ENCODE measurements around the gene TMED8.

DNA sequence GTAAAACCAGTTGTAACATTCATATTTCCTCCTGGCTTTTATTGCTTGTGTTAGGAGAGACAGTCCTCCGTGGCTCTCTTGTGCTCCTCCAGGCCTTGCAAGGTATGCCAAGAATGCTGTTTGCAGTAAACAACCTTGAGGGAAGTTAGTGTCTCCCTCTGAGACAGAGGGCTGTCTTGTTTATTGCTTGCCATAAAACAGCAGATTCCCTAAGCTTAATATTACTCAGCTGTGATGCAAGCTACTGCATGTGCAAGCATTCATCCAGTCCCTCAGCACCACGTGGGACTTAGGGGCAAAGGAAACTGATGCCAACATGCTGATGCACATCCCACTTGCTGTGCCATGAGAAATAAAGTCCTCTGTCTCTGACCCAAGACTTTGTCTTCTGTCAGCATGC is 62.9 kb downstream of the TMED8 start:
- TF ChIP-seq POLR2AphosphoS5 (IDR thresholded peaks at IDR 0.05): peak; percentile 75
- no peak for TF ChIP-seq POLR2A (IDR thresholded peaks at IDR 0.05)
